Prostate gland (tissue), 2 donors: ENCODE results near the gene SEMA6D.

Experiments
- CTCF ChIP-seq, 4 experiments: fragments of 200-600 bp in 2 of 4; fragments of 450-650 bp in 2 of 4; sonication (generic) in 2 of 4; IDR thresholded peaks; 1 replicate in 3 of 4; 2 replicates in 1 of 4; pipeline ENCODE4 v1.5.1; 2016 to 2019; ENCODE audit warnings: antibody characterized with exemption in 4 of 4, mild to moderate bottlenecking in 2 of 4, moderate library complexity in 2 of 4
- POLR2A ChIP-seq: fragments of 450-650 bp; IDR thresholded peaks from one replicate; pipeline ENCODE4 v1.6.1; 2016; ENCODE audit warnings: antibody characterized with exemption, mild to moderate bottlenecking

GRCh38 chr15:47726399-47726823 is 9.1 kb downstream of the SEMA6D start:
- TF ChIP-seq CTCF (IDR thresholded peaks at IDR 0.05) (no peak), POLR2A (no peak)
